Activated CD4-positive, alpha-beta T cell treated with anti-CD3 and anti-CD28 coated beads for 36 hours (primary cell): ENCODE measurements around the gene POGLUT2. TPM values are rescaled to one million over a fixed set of nuclear protein-coding genes. Genes with fewer than 3 reads are reported as not detected.

Experiments used
- ATAC-seq: fragments of 200-7000 bp; cut with Tn5 transposase; one replicate; pipeline ENCODE4 v1.10.0; 2021; ENCODE audit warnings: mild to moderate bottlenecking, moderate library complexity
- CTCF ChIA-PET: fragments of 350-600 bp; sonication (Branson Sonifier 250); formaldehyde crosslinking; loops from one replicate; lab custom pipeline; 2021; ENCODE audit warnings: antibody characterized with exemption; lab: Charles Lee
- POLR2A ChIA-PET: fragments of 350-600 bp; sonication (Branson Sonifier 250); formaldehyde crosslinking; loops from one replicate; lab custom pipeline; 2021; ENCODE audit warnings: antibody characterized with exemption, inconsistent platforms; lab: Charles Lee
- DNase-seq: peaks from one replicate; pipeline ENCODE4 v3.0.0-alpha.2; 2020
- H3K27ac Mint-ChIP-seq: one replicate; pipeline ENCODE4 v1.8.0; 2021; ENCODE audit warnings: mixed read lengths
- H3K27me3 Mint-ChIP-seq: one replicate; pipeline ENCODE4 v1.8.0; 2021; ENCODE audit warnings: mixed read lengths
- H3K36me3 Mint-ChIP-seq: one replicate; pipeline ENCODE4 v1.8.0; 2021; ENCODE audit warnings: low read depth, mixed read lengths
- H3K4me1 Mint-ChIP-seq: one replicate; pipeline ENCODE4 v1.8.0; 2021; ENCODE audit warnings: mixed read lengths
- H3K4me3 Mint-ChIP-seq: one replicate; pipeline ENCODE4 v1.8.0; 2021; ENCODE audit warnings: mild to moderate bottlenecking, moderate library complexity, mixed read lengths
- H3K9me3 Mint-ChIP-seq: one replicate; pipeline ENCODE4 v1.8.0; 2021; ENCODE audit warnings: low read depth, mixed read lengths
- intact Hi-C, 2 experiments: fragments of 100-400 bp; cut with DNase I in 1 of 2; cut with micrococcal nuclease in 1 of 2; formaldehyde crosslinking; loops; one replicate each; pipeline versions ENCODE4 v1.14.2 to v1.15.1; 2022 to 2024; cut with DNase I, micrococcal nuclease
- total RNA-seq, 2 experiments: library from RNA; stranded (reverse); gene quantifications; one replicate each; pipeline ENCODE4 v1.2.3, GENCODE V29; 2021

The POGLUT2 gene
- total RNA-seq, 2 experiments from 2014 or later = 3.3 to 3.7 TPM

- POLR2A ChIA-PET = no interaction called here
- no peak overlapping the region for H3K4me3 Mint-ChIP-seq
- no peaks in the 10 kb centered on the region for H3K9me3 Mint-ChIP-seq
- H3K36me3 Mint-ChIP-seq = peaks cover 14% of the 10 kb centered on the region
- DNase-seq (no peak), ATAC-seq (no peak)
- no peaks in the 10 kb centered on the region for H3K27me3 Mint-ChIP-seq
- CTCF ChIA-PET = no interaction called here
- H3K27ac Mint-ChIP-seq = no peak overlapping the region
- H3K4me1 Mint-ChIP-seq = no peaks in the 10 kb centered on the region
- intact Hi-C loops = no loop called here
These were observed 31.9 kb upstream of the POGLUT2 start for GRCh38 chr13:102830646-102831045.

DNA sequence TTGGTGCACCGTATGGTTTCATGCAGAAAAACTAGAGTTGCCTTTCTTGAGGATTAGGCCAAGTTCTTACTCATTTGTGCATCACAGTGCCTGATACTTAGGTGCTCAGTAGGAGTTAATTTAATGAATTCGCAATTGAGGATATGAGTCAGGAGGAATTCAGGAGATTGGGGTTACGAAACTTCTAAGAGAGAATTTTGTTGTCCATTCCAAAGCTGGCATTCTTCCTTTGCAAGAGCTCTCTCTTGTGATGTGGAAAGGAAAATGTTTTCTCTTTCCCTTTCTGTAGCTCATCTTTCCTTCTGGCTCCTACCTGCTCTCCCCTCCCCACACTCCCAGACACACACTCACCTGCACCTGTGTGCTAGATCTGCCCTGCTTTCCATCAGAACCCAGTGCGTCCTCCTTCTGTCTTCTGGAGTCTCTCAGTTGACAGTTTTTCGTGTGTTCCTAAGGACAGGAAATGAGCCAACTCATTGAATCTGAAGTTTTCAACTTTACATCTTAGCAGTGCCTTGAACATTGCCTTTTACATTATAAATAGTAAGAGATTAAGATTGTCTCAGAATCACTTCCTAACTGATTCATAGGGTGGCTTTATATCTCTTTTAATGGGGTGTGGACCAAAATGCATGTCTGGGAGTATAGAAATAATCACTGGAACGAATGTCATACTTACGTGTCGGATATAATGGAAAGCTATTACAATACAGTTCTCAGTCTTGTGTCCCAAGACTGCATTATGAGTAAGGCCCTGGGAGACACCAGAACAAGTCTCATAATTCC is 27.3 kb upstream of the POGLUT2 start:
- no peak overlapping the region for H3K27ac Mint-ChIP-seq
- no peak overlapping the region for H3K4me3 Mint-ChIP-seq
- no peaks in the 10 kb centered on the region for H3K4me1 Mint-ChIP-seq
- intact Hi-C loops = no loop called here
- no peak for ATAC-seq
- no peaks in the 10 kb centered on the region for H3K9me3 Mint-ChIP-seq
- DNase-seq = no peak
- ChIA-PET POLR2A (no interaction called here), CTCF (interaction anchor here (1.0 kb wide), 1 partner anchor 10 kb away, joined by 3 read pairs; no protein-coding TSS in a partner anchor)
- H3K36me3 Mint-ChIP-seq = peaks cover 23% of the 10 kb centered on the region
- no peaks in the 10 kb centered on the region for H3K27me3 Mint-ChIP-seq

GRCh38 chr13:102825400-102825799 is 26.6 kb upstream of the POGLUT2 start:
- Mint-ChIP-seq H3K27ac (no peak overlapping the region), H3K4me1 (no peaks in the 10 kb centered on the region), H3K27me3 (no peaks in the 10 kb centered on the region), H3K4me3 (no peak overlapping the region), H3K9me3 (no peaks in the 10 kb centered on the region), H3K36me3 (peaks cover 23% of the 10 kb centered on the region)
- DNase-seq = no peak
- no peak for ATAC-seq
- ChIA-PET CTCF (no interaction called here), POLR2A (no interaction called here)
- intact Hi-C loops = no loop called here

GRCh38 chr13:102817907-102818306 is 19.1 kb upstream of the POGLUT2 start:
- Mint-ChIP-seq H3K4me1 (peaks cover 11% of the 10 kb centered on the region), H3K36me3 (peaks cover 29% of the 10 kb centered on the region), H3K27me3 (no peaks in the 10 kb centered on the region), H3K4me3 (no peak overlapping the region), H3K27ac (no peak overlapping the region), H3K9me3 (no peaks in the 10 kb centered on the region)
- intact Hi-C loops = no loop called here
- ATAC-seq (no peak), DNase-seq (no peak)
- ChIA-PET CTCF (no interaction called here), POLR2A (no interaction called here)

GRCh38 chr13:102817241-102817640 is 18.5 kb upstream of the POGLUT2 start:
- POLR2A ChIA-PET = no interaction called here
- Mint-ChIP-seq H3K4me1 (peaks cover 15% of the 10 kb centered on the region), H3K4me3 (no peak overlapping the region), H3K9me3 (no peaks in the 10 kb centered on the region), H3K36me3 (peaks cover 25% of the 10 kb centered on the region), H3K27ac (no peak overlapping the region), H3K27me3 (no peaks in the 10 kb centered on the region)
- intact Hi-C loops = no loop called here
- ATAC-seq = no peak
- CTCF ChIA-PET = no interaction called here
- DNase-seq = no peak

GRCh38 chr13:102816708-102817107 is 17.9 kb upstream of the POGLUT2 start:
- DNase-seq (no peak), ATAC-seq (no peak)
- peaks cover 25% of the 10 kb centered on the region for H3K36me3 Mint-ChIP-seq
- H3K27me3 Mint-ChIP-seq = no peaks in the 10 kb centered on the region
- POLR2A ChIA-PET = no interaction called here
- H3K27ac Mint-ChIP-seq = no peak overlapping the region
- H3K4me3 Mint-ChIP-seq = no peak overlapping the region
- peaks cover 16% of the 10 kb centered on the region for H3K4me1 Mint-ChIP-seq
- CTCF ChIA-PET = no interaction called here
- intact Hi-C loops = no loop called here
- H3K9me3 Mint-ChIP-seq = no peaks in the 10 kb centered on the region

GRCh38 chr13:102815788-102816187 is 17.0 kb upstream of the POGLUT2 start:
- Mint-ChIP-seq H3K27ac (no peak overlapping the region), H3K4me1 (peaks cover 16% of the 10 kb centered on the region), H3K27me3 (no peaks in the 10 kb centered on the region), H3K9me3 (peaks cover 2% of the 10 kb centered on the region), H3K36me3 (peaks cover 32% of the 10 kb centered on the region), H3K4me3 (no peak overlapping the region)
- intact Hi-C loops = no loop called here
- CTCF ChIA-PET = interaction anchor here (1.4 kb wide), 1 partner anchor 11 kb away, joined by 3 read pairs; no protein-coding TSS in a partner anchor
- POLR2A ChIA-PET = no interaction called here
- DNase-seq (no peak), ATAC-seq (no peak)

- H3K4me3 Mint-ChIP-seq = no peak overlapping the region
- POLR2A ChIA-PET = no interaction called here
- DNase-seq (no peak), ATAC-seq (no peak)
- H3K4me1 Mint-ChIP-seq = peaks cover 16% of the 10 kb centered on the region
- H3K36me3 Mint-ChIP-seq = peaks cover 35% of the 10 kb centered on the region
- CTCF ChIA-PET = interaction anchor here (1.1 to 2.0 kb wide), 3 partner anchors 12 to 91 kb away, joined by 3 to 6 read pairs (median 3); partner anchors contain the start of genes BIVM and POGLUT2
- H3K27ac Mint-ChIP-seq = no peak overlapping the region
- intact Hi-C loops = no loop called here
- no peaks in the 10 kb centered on the region for H3K27me3 Mint-ChIP-seq
- peaks cover 2% of the 10 kb centered on the region for H3K9me3 Mint-ChIP-seq
These were observed 16.0 kb upstream of the POGLUT2 start for GRCh38 chr13:102814793-102815192.

DNA sequence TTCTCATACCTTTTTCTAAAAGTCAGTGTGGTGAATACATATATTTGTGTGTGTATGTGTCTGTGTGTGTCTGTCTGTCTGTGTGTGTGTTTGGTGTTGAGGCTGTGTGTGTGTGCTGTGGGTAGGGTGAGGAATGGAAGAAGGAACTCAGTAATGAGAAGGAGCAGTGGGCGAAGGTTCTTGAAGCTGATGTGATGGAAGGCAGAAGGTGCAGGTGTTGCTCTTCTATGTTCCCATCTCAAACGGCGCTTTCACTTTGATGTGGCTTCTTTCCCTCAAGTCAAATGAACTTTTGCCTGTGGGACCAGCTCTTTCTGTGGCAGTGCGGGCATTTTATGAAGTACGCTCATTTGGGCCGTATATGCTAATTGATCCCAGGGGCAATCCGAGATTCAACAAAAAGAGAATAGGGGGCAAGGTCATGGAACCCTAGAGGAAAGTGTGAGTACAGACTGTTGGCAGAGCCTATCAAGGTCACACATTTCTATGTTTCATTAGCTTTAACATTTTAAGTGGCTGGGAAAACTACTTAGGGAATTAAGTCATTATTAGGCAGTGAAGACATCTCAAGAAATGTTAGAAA is 15.3 kb upstream of the POGLUT2 start:
- ChIA-PET POLR2A (no interaction called here), CTCF (interaction anchor here (1.1 to 2.0 kb wide), 2 partner anchors 15 to 90 kb away, joined by 3 to 6 read pairs; partner anchors contain the start of genes BIVM and POGLUT2)
- intact Hi-C loops = no loop called here
- Mint-ChIP-seq H3K9me3 (peaks cover 2% of the 10 kb centered on the region), H3K27ac (peak overlapping the region; percentile 26), H3K4me3 (no peak overlapping the region), H3K36me3 (peaks cover 33% of the 10 kb centered on the region), H3K4me1 (peaks cover 16% of the 10 kb centered on the region), H3K27me3 (no peaks in the 10 kb centered on the region)
- ATAC-seq = peak; percentile 44
- peak; percentile 8 for DNase-seq

GRCh38 chr13:102812611-102813287 is 14.0 kb upstream of the POGLUT2 start:
- ChIA-PET CTCF (interaction anchor here (0.8 to 1.1 kb wide), 3 partner anchors 10 to 221 kb away, joined by 3 read pairs; no protein-coding TSS in a partner anchor), POLR2A (no interaction called here)
- no peak overlapping the region for H3K27ac Mint-ChIP-seq
- DNase-seq = no peak
- intact Hi-C loops = no loop called here
- H3K4me1 Mint-ChIP-seq = peaks cover 16% of the 10 kb centered on the region
- peaks cover 2% of the 10 kb centered on the region for H3K9me3 Mint-ChIP-seq
- ATAC-seq = no peak
- peaks cover 34% of the 10 kb centered on the region for H3K36me3 Mint-ChIP-seq
- H3K27me3 Mint-ChIP-seq = no peaks in the 10 kb centered on the region
- no peak overlapping the region for H3K4me3 Mint-ChIP-seq

DNA sequence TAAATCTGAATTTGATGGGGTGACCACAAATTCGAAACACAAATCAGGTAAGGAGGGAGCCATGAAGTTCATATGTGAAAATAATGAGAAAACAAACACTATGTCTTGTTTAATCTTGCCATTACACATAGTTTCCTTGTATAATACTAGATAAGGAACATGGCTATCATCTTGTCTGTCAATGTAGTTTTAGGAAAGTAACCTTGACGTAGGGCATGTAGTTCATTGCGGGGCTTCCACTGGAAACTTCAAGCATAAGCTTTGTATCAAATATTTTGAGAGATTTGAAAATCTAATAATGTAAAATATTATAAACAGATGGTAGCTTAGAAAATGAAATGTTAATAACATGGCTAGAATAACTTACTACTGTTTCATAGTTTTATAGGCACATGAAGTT is 8.9 kb upstream of the POGLUT2 start:
- Mint-ChIP-seq H3K36me3 (peaks cover 35% of the 10 kb centered on the region), H3K27me3 (no peaks in the 10 kb centered on the region), H3K27ac (no peak overlapping the region), H3K4me1 (peaks cover 11% of the 10 kb centered on the region), H3K4me3 (no peak overlapping the region), H3K9me3 (peaks cover 2% of the 10 kb centered on the region)
- intact Hi-C loops = no loop called here
- ChIA-PET POLR2A (no interaction called here), CTCF (interaction anchor here (0.9 to 1.4 kb wide), 3 partner anchors 39 to 215 kb away, joined by 3 read pairs; no protein-coding TSS in a partner anchor)
- DNase-seq (no peak), ATAC-seq (no peak)
